Vagina (tissue), 2 donors: ENCODE data around the gene LY86.

Source experiments
- CTCF ChIP-seq, 3 experiments: fragments of 450-650 bp in 2 of 3; fragments of 200-600 bp in 1 of 3; sonication (generic) in 1 of 3; IDR thresholded peaks; one replicate each; pipeline ENCODE4 v1.5.1; 2017 to 2019; ENCODE audit warnings: antibody characterized with exemption in 3 of 3, mild to moderate bottlenecking in 2 of 3, moderate library complexity in 2 of 3
- POLR2A ChIP-seq, 2 donors: fragments of 450-650 bp; IDR thresholded peaks; one replicate each; pipeline ENCODE4 v1.6.1; 2017; ENCODE audit warnings: antibody characterized with exemption in 2 of 2, mild to moderate bottlenecking in 2 of 2, moderate library complexity in 2 of 2
- POLR2AphosphoS5 ChIP-seq, 2 donors: sonication (generic); formaldehyde crosslinking; IDR thresholded peaks; one replicate each; pipeline ENCODE4 v1.9.0; 2017; ENCODE audit warnings: antibody characterized with exemption in 2 of 2, mild to moderate bottlenecking in 2 of 2, low read depth in 1 of 2; ENCODE audit not compliant: insufficient read depth in 1 of 2

DNA sequence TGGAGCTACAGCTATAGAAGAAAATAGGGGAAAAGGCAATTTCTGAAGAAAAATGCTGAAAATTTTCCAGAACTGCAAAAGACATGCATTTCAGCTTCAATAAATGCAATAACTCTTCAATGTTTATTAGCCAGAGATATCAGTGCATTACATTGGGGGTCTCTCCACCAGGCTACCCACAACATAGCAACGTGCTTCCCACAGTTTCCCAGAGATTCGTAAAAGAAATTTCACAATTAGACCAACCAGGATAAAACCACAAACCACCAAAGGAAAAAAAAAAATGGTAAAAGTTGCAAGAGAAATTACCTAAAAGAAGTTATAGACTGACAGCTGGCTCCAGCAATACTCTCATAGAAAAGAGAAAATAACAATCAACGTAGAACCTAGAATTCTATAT is 16.0 kb downstream of the LY86 start:
- no peak for TF ChIP-seq CTCF (IDR thresholded peaks at IDR 0.05)
- TF ChIP-seq POLR2AphosphoS5 (IDR thresholded peaks at IDR 0.05; ENCODE audit: insufficient read depth in 1 of 2, low read depth in 1 of 2) = no peak
- no peak for TF ChIP-seq POLR2A (IDR thresholded peaks at IDR 0.05)
